ENCODE data around the gene PRR5.

PRR5 gene

GRCh38 chr22:44765571-44766285, 63.7 kb downstream of the PRR5 start:
- Histone ChIP-seq H2AFZ (no peak overlapping the region), H3K9me3 (ENCODE audit: control insufficient read depth, low read length) (no peaks in the 10 kb centered on the region), H3K27ac (no peak overlapping the region), H3K79me2 (no peaks in the 10 kb centered on the region), H3K36me3 (ENCODE audit: control insufficient read depth, insufficient read depth, low read length) (no peaks in the 10 kb centered on the region), H3K27me3 (ENCODE audit: control insufficient read depth, insufficient read depth, low read length) (no peaks in the 10 kb centered on the region), H3K4me1 (no peaks in the 10 kb centered on the region), H3K4me2 (ENCODE audit: low read length) (no peak overlapping the region), H3K4me3 (ENCODE audit: low read depth, low read length) (no peak overlapping the region), H3K9ac (no peak overlapping the region)
- TF ChIP-seq, protein P1, sequence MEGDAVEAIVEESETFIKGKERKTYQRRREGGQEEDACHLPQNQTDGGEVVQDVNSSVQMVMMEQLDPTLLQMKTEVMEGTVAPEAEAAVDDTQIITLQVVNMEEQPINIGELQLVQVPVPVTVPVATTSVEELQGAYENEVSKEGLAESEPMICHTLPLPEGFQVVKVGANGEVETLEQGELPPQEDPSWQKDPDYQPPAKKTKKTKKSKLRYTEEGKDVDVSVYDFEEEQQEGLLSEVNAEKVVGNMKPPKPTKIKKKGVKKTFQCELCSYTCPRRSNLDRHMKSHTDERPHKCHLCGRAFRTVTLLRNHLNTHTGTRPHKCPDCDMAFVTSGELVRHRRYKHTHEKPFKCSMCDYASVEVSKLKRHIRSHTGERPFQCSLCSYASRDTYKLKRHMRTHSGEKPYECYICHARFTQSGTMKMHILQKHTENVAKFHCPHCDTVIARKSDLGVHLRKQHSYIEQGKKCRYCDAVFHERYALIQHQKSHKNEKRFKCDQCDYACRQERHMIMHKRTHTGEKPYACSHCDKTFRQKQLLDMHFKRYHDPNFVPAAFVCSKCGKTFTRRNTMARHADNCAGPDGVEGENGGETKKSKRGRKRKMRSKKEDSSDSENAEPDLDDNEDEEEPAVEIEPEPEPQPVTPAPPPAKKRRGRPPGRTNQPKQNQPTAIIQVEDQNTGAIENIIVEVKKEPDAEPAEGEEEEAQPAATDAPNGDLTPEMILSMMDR (IDR thresholded peaks at IDR 0.05) = no peak

GRCh38 chr22:44773082-44773481, 71.1 kb downstream of the PRR5 start:
- Histone ChIP-seq H3K4me2 (ENCODE audit: low read length) (no peak overlapping the region), H2AFZ (no peak overlapping the region), H3K4me1 (no peaks in the 10 kb centered on the region), H3K27ac (no peak overlapping the region), H3K9ac (no peak overlapping the region), H3K9me3 (ENCODE audit: control insufficient read depth, low read length) (no peaks in the 10 kb centered on the region), H3K36me3 (ENCODE audit: control insufficient read depth, insufficient read depth, low read length) (no peaks in the 10 kb centered on the region), H3K4me3 (ENCODE audit: low read depth, low read length) (no peak overlapping the region), H3K79me2 (no peaks in the 10 kb centered on the region), H3K27me3 (ENCODE audit: control insufficient read depth, insufficient read depth, low read length) (no peaks in the 10 kb centered on the region)
- TF ChIP-seq, protein P1 (IDR thresholded peaks at IDR 0.05) = no peak

- H3K9ac ChIP-seq = no peak overlapping the region
- TF ChIP-seq, protein P1 (IDR thresholded peaks at IDR 0.05) = no peak
- no peaks in the 10 kb centered on the region for H3K27me3 ChIP-seq (ENCODE audit: control insufficient read depth, insufficient read depth, low read length)
- no peaks in the 10 kb centered on the region for H3K9me3 ChIP-seq (ENCODE audit: control insufficient read depth, low read length)
- no peak overlapping the region for H3K4me3 ChIP-seq (ENCODE audit: low read depth, low read length)
- no peak overlapping the region for H3K4me2 ChIP-seq (ENCODE audit: low read length)
- H3K36me3 ChIP-seq (ENCODE audit: control insufficient read depth, insufficient read depth, low read length) = no peaks in the 10 kb centered on the region
- no peaks in the 10 kb centered on the region for H3K4me1 ChIP-seq
- no peaks in the 10 kb centered on the region for H3K79me2 ChIP-seq
- no peak overlapping the region for H3K27ac ChIP-seq
- H2AFZ ChIP-seq = no peak overlapping the region
Measured at GRCh38 chr22:44775862-44776261, 73.9 kb downstream of the PRR5 start.

- Histone ChIP-seq H3K4me3 (ENCODE audit: low read depth, low read length) (no peak overlapping the region), H2AFZ (no peak overlapping the region), H3K27me3 (ENCODE audit: control insufficient read depth, insufficient read depth, low read length) (no peaks in the 10 kb centered on the region), H3K27ac (no peak overlapping the region), H3K36me3 (ENCODE audit: control insufficient read depth, insufficient read depth, low read length) (no peaks in the 10 kb centered on the region), H3K4me2 (ENCODE audit: low read length) (no peak overlapping the region), H3K4me1 (no peaks in the 10 kb centered on the region), H3K9ac (no peak overlapping the region), H3K79me2 (no peaks in the 10 kb centered on the region), H3K9me3 (ENCODE audit: control insufficient read depth, low read length) (no peaks in the 10 kb centered on the region)
- TF ChIP-seq, protein P1 (IDR thresholded peaks at IDR 0.05) = no peak
Measured at GRCh38 chr22:44776605-44777363, 74.8 kb downstream of the PRR5 start.
